GM23338 (cell line): ENCODE data around the gene UNC13D. TPM values are rescaled to one million over a fixed set of nuclear protein-coding genes. Genes with fewer than 3 reads are reported as not detected.

Source experiments
- ATAC-seq: fragments of 200-7000 bp; cut with Tn5 transposase; 3 replicates; pipeline ENCODE4 v1.9.1; 2020
- DNase-seq: peaks from one replicate; pipeline ENCODE4 v3.0.0-alpha.2; 2015; ENCODE audit warnings: low spot score
- H2AFZ ChIP-seq: fragments of 200-600 bp; sonication (generic); 2 replicates; pipeline ENCODE4 v1.8.0; 2016; ENCODE audit warnings: antibody characterized with exemption, mild to moderate bottlenecking, moderate library complexity
- H3F3A ChIP-seq: fragments of 200-600 bp; sonication (generic); replicated peaks from 2 replicates; pipeline ENCODE4 v1.8.0; 2017; ENCODE audit warnings: antibody characterized with exemption, mixed run types, low read depth
- H3K27ac ChIP-seq: fragments of 200-600 bp; sonication (generic); 2 replicates; pipeline ENCODE4 v1.6.1; 2016; ENCODE audit warnings: low read depth
- H3K27me3 ChIP-seq: fragments of 200-600 bp; sonication (generic); 2 replicates; pipeline ENCODE4 v1.8.0; 2016; ENCODE audit warnings: mild to moderate bottlenecking, mixed run types, moderate library complexity; ENCODE audit not compliant: insufficient read depth
- H3K36me3 ChIP-seq: fragments of 200-600 bp; sonication (generic); 2 replicates; pipeline ENCODE4 v1.8.0; 2016; ENCODE audit warnings: mild to moderate bottlenecking; ENCODE audit not compliant: insufficient read depth
- H3K4me1 ChIP-seq: fragments of 200-600 bp; sonication (generic); 2 replicates; pipeline ENCODE4 v1.8.0; 2016; ENCODE audit warnings: mild to moderate bottlenecking, moderate library complexity; ENCODE audit not compliant: insufficient read depth
- H3K4me2 ChIP-seq: fragments of 200-600 bp; sonication (generic); 2 replicates; pipeline ENCODE4 v1.7.1; 2017; ENCODE audit warnings: mixed run types
- H3K4me3 ChIP-seq: fragments of 200-600 bp; sonication (generic); 2 replicates; pipeline ENCODE4 v1.6.1; 2016; ENCODE audit warnings: mixed run types
- H3K79me2 ChIP-seq: fragments of 200-600 bp; sonication (generic); replicated peaks from 2 replicates; pipeline ENCODE4 v1.8.0; 2017; ENCODE audit warnings: mild to moderate bottlenecking; ENCODE audit not compliant: insufficient read depth
- H3K9me2 ChIP-seq: fragments of 200-600 bp; sonication (generic); 2 replicates; pipeline ENCODE4 v1.8.0; 2017; ENCODE audit not compliant: insufficient read depth
- H4K20me1 ChIP-seq: fragments of 200-600 bp; sonication (generic); replicated peaks from 2 replicates; pipeline ENCODE4 v1.8.0; 2017; ENCODE audit warnings: mild to moderate bottlenecking; ENCODE audit not compliant: insufficient read depth
- H3K27ac Mint-ChIP-seq: 2 replicates; pipeline ENCODE4 v1.8.0; 2020; ENCODE audit warnings: inconsistent platforms, mild to moderate bottlenecking, moderate library complexity, mixed read lengths
- H3K27me3 Mint-ChIP-seq: 3 replicates; pipeline ENCODE4 v1.8.0; 2022; ENCODE audit warnings: low read depth, mild to moderate bottlenecking, moderate library complexity, mixed read lengths, inconsistent platforms; ENCODE audit not compliant: insufficient read depth, poor library complexity
- H3K36me3 Mint-ChIP-seq: 3 replicates; pipeline ENCODE4 v1.8.0; 2021; ENCODE audit warnings: low read depth, mild to moderate bottlenecking, inconsistent platforms, moderate library complexity, mixed read lengths
- H3K4me1 Mint-ChIP-seq: 3 replicates; pipeline ENCODE4 v1.8.0; 2020; ENCODE audit warnings: mild to moderate bottlenecking, inconsistent platforms, mixed read lengths
- H3K4me3 Mint-ChIP-seq: 3 replicates; pipeline ENCODE4 v1.8.0; 2021; ENCODE audit warnings: moderate library complexity, mild to moderate bottlenecking, inconsistent platforms, mixed read lengths
- H3K9me3 Mint-ChIP-seq: 3 replicates; pipeline ENCODE4 v1.8.0; 2020; ENCODE audit warnings: moderate library complexity, mild to moderate bottlenecking, inconsistent platforms, mixed read lengths
- CREB1 ChIP-seq: fragments of 250-450 bp; sonication (Bioruptor Pico); IDR thresholded peaks from 2 replicates; pipeline ENCODE4 v1.5.0; 2020; ENCODE audit warnings: low read depth, mild to moderate bottlenecking, moderate library complexity
- CTCF ChIP-seq, 2 experiments: fragments of 200-600 bp in 1 of 2; sonication (generic) in 1 of 2; conservative IDR thresholded peaks; 2 replicates each; pipeline versions ENCODE4 v1.5.1 to v1.6.1; 2016 to 2017; ENCODE audit warnings: antibody characterized with exemption in 2 of 2, low read depth in 2 of 2, mild to moderate bottlenecking in 2 of 2, moderate library complexity in 1 of 2
- EZH2 ChIP-seq: fragments of 200-600 bp; sonication (generic); IDR thresholded peaks from one replicate; pipeline ENCODE4 v1.8.0; 2017; ENCODE audit warnings: antibody characterized with exemption, mild to moderate bottlenecking, low read depth; ENCODE audit not compliant: unreplicated experiment
- EZH2phosphoT487 ChIP-seq: fragments of 200-600 bp; sonication (generic); IDR thresholded peaks from one replicate; pipeline ENCODE4 v1.8.1; 2018; ENCODE audit warnings: antibody characterized with exemption; ENCODE audit not compliant: unreplicated experiment
- JUNB ChIP-seq: IDR thresholded peaks from one replicate; pipeline ENCODE4 v1.6.1; 2016; ENCODE audit warnings: antibody characterized with exemption; ENCODE audit not compliant: unreplicated experiment
- NANOG ChIP-seq: IDR thresholded peaks from 2 replicates; pipeline ENCODE4 v1.6.1; 2016; ENCODE audit warnings: antibody characterized with exemption, borderline replicate concordance
- POLR2AphosphoS5 ChIP-seq: IDR thresholded peaks from 2 replicates; pipeline ENCODE4 v1.6.1; 2016; ENCODE audit warnings: antibody characterized with exemption, low read depth
- STAT1 ChIP-seq: IDR thresholded peaks from one replicate; pipeline ENCODE4 v1.6.1; 2016; ENCODE audit warnings: antibody characterized with exemption; ENCODE audit not compliant: unreplicated experiment
- ZNF114 ChIP-seq: fragments of 250-450 bp; sonication (Bioruptor Pico); IDR thresholded peaks from 2 replicates; pipeline ENCODE4 v1.5.0; 2020; ENCODE audit warnings: mild to moderate bottlenecking, moderate library complexity
- ZNF331 ChIP-seq: fragments of 250-450 bp; sonication (Bioruptor Pico); IDR thresholded peaks from 2 replicates; pipeline ENCODE4 v1.5.0; 2020; ENCODE audit warnings: low read depth, mild to moderate bottlenecking, moderate library complexity
- polyA plus RNA-seq: library from polyadenylated mRNA; unstranded; fragments of >200 nt; fragmentation: Nextera tagmentation; extraction: Ambion mirVana; gene quantifications from 2 replicates; pipeline ENCODE4 v1.2.1, GENCODE V29; 2016
- total RNA-seq: library from RNA; depleted of rRNA; stranded (reverse); fragments of >200 nt; shearing (Covaris generic); gene quantifications from 2 replicates; pipeline ENCODE4 v1.2.3, GENCODE V29; 2014
- TF ChIP-seq, protein P1 (sequence below): fragments of 250-450 bp; sonication (Bioruptor Pico); IDR thresholded peaks from 2 replicates; pipeline ENCODE4 v1.5.0; 2020; ENCODE audit warnings: mild to moderate bottlenecking, moderate library complexity
- TF ChIP-seq, protein P2 (sequence below): IDR thresholded peaks from 2 replicates; pipeline ENCODE4 v1.6.1; 2016; ENCODE audit warnings: antibody characterized with exemption
- TF ChIP-seq, protein P3 (sequence below): IDR thresholded peaks from one replicate; pipeline ENCODE4 v1.6.1; 2018; ENCODE audit warnings: antibody characterized with exemption; ENCODE audit not compliant: unreplicated experiment

UNC13D gene
- total and polyA plus RNA-seq, 2 experiments from 2014 or later = 5.9 to 10.8 TPM

- TF ChIP-seq, protein P1, sequence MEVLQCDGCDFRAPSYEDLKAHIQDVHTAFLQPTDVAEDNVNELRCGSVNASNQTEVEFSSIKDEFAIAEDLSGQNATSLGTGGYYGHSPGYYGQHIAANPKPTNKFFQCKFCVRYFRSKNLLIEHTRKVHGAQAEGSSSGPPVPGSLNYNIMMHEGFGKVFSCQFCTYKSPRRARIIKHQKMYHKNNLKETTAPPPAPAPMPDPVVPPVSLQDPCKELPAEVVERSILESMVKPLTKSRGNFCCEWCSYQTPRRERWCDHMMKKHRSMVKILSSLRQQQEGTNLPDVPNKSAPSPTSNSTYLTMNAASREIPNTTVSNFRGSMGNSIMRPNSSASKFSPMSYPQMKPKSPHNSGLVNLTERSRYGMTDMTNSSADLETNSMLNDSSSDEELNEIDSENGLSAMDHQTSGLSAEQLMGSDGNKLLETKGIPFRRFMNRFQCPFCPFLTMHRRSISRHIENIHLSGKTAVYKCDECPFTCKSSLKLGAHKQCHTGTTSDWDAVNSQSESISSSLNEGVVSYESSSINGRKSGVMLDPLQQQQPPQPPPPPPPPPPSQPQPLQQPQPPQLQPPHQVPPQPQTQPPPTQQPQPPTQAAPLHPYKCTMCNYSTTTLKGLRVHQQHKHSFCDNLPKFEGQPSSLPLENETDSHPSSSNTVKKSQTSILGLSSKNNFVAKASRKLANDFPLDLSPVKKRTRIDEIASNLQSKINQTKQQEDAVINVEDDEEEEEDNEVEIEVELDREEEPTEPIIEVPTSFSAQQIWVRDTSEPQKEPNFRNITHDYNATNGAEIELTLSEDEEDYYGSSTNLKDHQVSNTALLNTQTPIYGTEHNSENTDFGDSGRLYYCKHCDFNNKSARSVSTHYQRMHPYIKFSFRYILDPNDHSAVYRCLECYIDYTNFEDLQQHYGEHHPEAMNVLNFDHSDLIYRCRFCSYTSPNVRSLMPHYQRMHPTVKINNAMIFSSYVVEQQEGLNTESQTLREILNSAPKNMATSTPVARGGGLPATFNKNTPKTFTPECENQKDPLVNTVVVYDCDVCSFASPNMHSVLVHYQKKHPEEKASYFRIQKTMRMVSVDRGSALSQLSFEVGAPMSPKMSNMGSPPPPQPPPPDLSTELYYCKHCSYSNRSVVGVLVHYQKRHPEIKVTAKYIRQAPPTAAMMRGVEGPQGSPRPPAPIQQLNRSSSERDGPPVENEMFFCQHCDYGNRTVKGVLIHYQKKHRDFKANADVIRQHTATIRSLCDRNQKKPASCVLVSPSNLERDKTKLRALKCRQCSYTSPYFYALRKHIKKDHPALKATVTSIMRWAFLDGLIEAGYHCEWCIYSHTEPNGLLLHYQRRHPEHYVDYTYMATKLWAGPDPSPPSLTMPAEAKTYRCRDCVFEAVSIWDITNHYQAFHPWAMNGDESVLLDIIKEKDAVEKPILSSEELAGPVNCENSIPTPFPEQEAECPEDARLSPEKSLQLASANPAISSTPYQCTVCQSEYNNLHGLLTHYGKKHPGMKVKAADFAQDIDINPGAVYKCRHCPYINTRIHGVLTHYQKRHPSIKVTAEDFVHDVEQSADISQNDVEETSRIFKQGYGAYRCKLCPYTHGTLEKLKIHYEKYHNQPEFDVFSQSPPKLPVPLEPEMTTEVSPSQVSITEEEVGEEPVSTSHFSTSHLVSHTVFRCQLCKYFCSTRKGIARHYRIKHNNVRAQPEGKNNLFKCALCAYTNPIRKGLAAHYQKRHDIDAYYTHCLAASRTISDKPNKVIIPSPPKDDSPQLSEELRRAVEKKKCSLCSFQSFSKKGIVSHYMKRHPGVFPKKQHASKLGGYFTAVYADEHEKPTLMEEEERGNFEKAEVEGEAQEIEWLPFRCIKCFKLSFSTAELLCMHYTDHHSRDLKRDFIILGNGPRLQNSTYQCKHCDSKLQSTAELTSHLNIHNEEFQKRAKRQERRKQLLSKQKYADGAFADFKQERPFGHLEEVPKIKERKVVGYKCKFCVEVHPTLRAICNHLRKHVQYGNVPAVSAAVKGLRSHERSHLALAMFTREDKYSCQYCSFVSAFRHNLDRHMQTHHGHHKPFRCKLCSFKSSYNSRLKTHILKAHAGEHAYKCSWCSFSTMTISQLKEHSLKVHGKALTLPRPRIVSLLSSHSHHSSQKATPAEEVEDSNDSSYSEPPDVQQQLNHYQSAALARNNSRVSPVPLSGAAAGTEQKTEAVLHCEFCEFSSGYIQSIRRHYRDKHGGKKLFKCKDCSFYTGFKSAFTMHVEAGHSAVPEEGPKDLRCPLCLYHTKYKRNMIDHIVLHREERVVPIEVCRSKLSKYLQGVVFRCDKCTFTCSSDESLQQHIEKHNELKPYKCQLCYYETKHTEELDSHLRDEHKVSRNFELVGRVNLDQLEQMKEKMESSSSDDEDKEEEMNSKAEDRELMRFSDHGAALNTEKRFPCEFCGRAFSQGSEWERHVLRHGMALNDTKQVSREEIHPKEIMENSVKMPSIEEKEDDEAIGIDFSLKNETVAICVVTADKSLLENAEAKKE (CRISPR knock-in tag) = no peak
- TF ChIP-seq NANOG (no peak), POLR2AphosphoS5 (no peak), ZNF331 (CRISPR knock-in tag) (no peak), CREB1 (no peak), ZNF114 (CRISPR knock-in tag) (no peak)
Observed at GRCh38 chr17:75816693-75817092, 27.5 kb downstream of the UNC13D start (continued).

DNA sequence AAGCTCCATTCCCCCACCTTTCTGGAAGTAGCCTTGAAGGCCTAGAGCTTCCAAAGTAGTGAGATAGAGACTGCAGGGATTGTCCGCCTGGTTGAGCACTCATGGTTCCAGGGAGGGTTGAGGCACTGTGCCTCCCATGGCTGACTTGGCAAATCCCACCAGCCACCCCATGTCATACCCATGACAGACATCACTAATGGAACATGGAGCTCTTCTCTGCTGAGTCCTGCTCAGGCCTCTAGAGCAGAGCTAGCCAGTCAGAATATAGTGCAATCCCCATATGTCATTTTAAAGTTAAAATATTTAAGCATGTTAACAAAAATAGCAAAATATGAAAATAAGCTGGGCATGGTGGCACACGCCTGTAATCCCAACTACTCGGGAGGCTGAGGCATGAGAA is 28.8 kb downstream of the UNC13D start:
- Histone ChIP-seq H3K4me2 (no peak overlapping the region), H4K20me1 (no peaks in the 10 kb centered on the region; the same call in none of the 2 replicates), H3F3A (no peaks in the 10 kb centered on the region), H3K27ac (no peak overlapping the region), H2AFZ (no peak overlapping the region), H3K79me2 (no peaks in the 10 kb centered on the region), H3K4me3 (no peak overlapping the region), H3K4me1 (no peaks in the 10 kb centered on the region), H3K27me3 (no peaks in the 10 kb centered on the region), H3K36me3 (no peaks in the 10 kb centered on the region; the same call in 1 of the 2 replicates), H3K9me2 (no peaks in the 10 kb centered on the region)
- ATAC-seq = no peak
- DNase-seq = no peak
- Mint-ChIP-seq H3K27ac (no peak overlapping the region), H3K4me1 (no peaks in the 10 kb centered on the region), H3K9me3 (no peaks in the 10 kb centered on the region), H3K36me3 (peaks cover 55% of the 10 kb centered on the region), H3K27me3 (peaks cover 2% of the 10 kb centered on the region), H3K4me3 (no peak overlapping the region)
- TF ChIP-seq EZH2 (no peak), EZH2phosphoT487 (no peak), CTCF (conservative IDR thresholded peaks at IDR 0.05; ENCODE audit: low read depth in 2 of 2) (no peak), JUNB (no peak), STAT1 (no peak), ZNF331 (CRISPR knock-in tag) (no peak), NANOG (no peak)
- TF ChIP-seq, protein P2, sequence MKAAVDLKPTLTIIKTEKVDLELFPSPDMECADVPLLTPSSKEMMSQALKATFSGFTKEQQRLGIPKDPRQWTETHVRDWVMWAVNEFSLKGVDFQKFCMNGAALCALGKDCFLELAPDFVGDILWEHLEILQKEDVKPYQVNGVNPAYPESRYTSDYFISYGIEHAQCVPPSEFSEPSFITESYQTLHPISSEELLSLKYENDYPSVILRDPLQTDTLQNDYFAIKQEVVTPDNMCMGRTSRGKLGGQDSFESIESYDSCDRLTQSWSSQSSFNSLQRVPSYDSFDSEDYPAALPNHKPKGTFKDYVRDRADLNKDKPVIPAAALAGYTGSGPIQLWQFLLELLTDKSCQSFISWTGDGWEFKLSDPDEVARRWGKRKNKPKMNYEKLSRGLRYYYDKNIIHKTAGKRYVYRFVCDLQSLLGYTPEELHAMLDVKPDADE = no peak
- TF ChIP-seq, protein P3, sequence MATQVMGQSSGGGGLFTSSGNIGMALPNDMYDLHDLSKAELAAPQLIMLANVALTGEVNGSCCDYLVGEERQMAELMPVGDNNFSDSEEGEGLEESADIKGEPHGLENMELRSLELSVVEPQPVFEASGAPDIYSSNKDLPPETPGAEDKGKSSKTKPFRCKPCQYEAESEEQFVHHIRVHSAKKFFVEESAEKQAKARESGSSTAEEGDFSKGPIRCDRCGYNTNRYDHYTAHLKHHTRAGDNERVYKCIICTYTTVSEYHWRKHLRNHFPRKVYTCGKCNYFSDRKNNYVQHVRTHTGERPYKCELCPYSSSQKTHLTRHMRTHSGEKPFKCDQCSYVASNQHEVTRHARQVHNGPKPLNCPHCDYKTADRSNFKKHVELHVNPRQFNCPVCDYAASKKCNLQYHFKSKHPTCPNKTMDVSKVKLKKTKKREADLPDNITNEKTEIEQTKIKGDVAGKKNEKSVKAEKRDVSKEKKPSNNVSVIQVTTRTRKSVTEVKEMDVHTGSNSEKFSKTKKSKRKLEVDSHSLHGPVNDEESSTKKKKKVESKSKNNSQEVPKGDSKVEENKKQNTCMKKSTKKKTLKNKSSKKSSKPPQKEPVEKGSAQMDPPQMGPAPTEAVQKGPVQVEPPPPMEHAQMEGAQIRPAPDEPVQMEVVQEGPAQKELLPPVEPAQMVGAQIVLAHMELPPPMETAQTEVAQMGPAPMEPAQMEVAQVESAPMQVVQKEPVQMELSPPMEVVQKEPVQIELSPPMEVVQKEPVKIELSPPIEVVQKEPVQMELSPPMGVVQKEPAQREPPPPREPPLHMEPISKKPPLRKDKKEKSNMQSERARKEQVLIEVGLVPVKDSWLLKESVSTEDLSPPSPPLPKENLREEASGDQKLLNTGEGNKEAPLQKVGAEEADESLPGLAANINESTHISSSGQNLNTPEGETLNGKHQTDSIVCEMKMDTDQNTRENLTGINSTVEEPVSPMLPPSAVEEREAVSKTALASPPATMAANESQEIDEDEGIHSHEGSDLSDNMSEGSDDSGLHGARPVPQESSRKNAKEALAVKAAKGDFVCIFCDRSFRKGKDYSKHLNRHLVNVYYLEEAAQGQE = no peak
